GM18907 (cell line): ENCODE data around the gene PEX26.
"Not testable (repeated sequence)": the region's sequence is repeated elsewhere in the genome, so short reads cannot be mapped to it uniquely, and the experiment has no call there.

Experiments used
- ATAC-seq: cut with Tn5 transposase; IDR thresholded peaks from one replicate; pipeline ENCODE4 v1.9.1; 2021; ENCODE audit warnings: mild to moderate bottlenecking, moderate library complexity; ENCODE audit not compliant: unreplicated experiment

Gene PEX26

DNA sequence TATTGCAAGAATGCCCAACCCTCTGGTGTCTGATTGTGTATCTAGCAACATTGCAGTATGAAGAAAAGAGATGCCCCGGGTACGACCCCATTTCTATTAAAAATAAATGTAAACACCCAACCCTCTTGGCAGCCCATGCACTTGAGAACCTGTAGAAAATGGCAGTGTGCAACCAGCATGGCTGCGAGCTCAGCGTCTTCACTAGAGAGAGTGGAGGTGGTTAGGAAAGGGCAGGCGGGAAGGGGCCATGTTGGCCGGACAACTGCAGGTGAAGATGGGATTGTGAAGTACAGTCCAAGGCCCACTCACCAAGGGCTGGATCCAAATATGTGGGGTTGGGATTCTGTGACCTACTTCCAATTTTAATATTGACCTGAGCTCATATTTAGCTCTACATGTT, 15.9 kb downstream of the PEX26 start:
- ATAC-seq = no peak

DNA sequence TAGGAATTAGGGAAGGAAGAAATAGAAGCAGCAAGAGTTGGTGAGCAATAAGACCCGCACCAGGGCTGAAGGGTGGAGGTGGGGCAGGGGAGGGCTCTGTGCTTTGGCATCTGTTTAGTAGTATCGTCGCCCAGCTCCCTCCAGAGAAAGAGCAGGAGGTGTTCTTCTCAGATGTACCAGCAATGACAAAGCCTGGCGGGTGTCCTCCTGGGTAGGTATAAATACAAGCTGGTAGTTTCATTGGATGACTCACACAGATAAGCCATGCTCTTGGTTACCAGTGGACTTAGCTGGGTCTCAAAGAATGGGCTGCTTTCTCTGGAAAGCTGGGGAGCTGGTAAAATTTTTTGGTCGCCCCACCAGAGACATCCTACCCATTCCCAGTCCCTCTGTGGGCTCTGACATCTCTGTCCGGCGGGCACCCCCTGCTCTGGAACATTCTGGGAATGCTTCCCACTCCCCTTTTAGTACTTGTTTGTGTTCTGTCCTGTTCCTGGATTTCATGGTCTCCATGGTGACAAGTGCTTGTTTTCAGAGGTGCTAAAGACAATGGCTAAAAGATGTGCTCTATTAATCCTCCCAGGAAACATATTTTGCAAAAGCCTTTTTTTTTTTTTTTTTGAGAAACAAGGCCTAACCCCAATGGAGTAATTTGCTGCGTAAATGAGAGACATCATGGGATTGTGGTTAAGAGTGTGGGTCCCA, 17.5 kb downstream of the PEX26 start:
- no peak for ATAC-seq

DNA sequence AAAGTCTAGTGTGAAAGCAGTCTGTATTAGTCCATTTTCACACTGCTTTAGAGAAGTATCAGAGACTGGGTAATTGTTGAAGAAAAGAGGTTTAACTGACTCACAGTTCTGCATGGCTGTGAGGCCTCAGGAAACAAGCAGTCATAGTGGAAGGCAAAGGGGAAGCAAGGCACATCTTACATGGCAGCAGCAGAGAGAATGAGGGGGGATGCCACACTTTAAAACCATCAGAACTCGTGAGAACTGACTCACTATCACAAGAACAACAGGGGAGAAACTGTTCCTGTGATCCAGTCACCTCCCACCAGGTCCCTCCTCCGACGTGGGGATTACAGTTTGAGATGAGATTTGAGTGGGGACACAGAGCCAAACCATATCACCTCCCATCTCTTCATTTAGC, 19.0 kb downstream of the PEX26 start:
- no peak for ATAC-seq

DNA sequence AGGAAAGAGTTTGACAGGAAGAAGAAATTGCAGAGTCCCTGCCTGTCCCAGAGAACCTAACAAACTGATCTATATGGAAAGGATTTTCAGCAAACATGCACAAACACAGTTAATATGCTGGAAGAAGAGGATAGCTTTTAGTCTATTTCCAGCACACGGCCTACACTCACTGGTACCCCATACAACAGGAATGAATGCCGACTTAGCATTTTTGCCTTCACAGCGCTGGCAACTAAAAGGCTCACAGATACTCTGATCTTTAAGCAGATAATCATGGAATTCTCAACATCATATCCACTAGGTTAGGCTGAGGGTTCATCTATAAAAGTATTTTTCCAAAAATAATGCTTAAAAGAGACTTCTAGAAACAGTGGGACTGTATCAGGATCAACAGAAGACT, 23.0 kb downstream of the PEX26 start:
- ATAC-seq = no peak

DNA sequence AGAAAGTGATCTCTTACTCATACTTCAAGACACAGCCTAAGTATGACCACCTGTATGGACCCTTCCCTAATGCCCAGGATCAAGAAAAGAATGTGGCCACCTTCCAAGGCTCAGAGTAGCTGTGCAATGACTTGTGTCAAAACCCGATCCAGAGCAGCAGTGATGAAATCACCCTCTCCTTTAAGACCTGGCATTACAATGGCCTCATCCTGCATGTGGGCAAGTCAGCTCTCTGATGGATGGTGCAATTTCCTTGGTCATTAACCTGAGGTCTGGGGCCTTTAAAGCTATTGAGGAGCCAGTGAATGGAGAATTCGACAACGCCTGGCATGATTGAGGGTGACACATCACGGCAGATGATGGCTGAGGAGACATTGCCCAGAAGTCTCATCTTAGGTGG, 23.7 kb downstream of the PEX26 start:
- ATAC-seq = no peak

DNA sequence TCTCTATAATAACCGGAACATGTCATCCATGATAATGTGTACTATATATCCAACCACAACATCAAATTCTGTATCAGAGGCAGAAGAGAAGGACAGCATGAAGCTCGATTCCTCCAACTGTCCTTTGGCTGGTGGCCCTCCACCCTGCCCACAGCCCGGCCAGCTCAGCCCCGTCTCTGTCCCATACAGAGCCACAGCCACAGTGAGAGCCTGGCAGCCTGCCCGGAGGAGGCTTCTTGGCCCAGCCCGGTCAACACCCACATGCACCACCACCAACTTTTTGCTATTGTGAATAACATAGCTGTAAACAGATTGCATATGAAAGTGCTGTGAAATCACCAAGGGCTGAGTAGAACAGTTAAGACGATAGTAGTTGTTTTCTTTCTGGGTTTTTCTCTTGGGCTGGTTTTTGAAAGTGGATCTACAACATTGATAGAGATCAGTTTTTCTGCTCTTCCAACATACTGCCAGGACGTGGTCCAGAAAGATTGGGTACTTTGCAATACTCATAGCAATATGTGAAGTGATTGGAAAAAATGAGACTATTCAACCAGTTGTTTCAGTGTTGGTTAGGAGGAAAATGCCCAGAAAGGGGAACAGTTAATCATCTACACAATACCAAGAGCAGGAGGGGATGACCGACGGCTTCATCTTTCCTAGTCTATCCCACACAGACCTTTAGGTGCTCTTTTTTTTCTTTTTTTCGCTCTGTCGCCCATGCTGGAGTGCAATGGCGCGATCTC, 25.9 kb downstream of the PEX26 start:
- ATAC-seq = peak; percentile 41

DNA sequence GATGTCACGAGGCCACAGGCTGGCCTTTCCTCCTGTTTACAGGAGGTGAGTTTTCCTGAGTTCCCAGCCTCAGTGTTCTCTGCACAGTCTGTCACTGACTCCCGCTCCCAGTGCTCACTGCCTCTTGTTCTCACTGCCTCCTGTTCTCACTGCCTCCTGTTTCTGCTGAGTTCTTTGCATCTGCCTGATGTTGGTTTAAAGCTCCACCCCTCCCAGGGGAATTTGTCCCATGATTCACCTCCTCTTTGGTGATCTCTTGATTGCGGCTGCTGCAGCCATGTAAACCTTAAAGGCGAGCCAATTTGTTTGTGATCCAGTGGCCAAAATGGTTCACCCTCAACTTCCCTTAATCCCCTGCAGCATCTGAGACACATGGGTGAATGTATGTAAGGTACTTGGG, 26.8 kb downstream of the PEX26 start:
- no peak for ATAC-seq

DNA sequence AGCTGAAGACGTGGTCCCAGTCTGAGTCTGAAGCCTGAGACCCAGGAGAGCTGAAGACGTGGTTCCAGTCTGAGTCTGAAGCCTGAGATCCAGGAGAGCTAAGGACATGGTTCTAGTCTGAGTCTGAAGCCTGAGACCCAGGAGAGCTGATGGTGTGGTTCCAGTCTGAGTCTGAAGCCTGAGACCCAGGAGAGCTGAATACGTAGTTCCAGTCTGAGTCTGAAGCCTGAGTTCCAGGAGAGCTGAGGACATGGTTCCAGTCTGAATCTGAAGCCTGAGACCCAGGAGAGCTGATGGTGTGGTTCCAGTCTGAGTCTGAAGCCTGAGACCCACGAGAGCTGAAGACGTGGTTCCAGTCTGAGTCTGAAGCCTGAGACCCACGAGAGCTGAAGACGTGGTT, 28.2 kb downstream of the PEX26 start:
- ATAC-seq = not testable (repeated sequence)

DNA sequence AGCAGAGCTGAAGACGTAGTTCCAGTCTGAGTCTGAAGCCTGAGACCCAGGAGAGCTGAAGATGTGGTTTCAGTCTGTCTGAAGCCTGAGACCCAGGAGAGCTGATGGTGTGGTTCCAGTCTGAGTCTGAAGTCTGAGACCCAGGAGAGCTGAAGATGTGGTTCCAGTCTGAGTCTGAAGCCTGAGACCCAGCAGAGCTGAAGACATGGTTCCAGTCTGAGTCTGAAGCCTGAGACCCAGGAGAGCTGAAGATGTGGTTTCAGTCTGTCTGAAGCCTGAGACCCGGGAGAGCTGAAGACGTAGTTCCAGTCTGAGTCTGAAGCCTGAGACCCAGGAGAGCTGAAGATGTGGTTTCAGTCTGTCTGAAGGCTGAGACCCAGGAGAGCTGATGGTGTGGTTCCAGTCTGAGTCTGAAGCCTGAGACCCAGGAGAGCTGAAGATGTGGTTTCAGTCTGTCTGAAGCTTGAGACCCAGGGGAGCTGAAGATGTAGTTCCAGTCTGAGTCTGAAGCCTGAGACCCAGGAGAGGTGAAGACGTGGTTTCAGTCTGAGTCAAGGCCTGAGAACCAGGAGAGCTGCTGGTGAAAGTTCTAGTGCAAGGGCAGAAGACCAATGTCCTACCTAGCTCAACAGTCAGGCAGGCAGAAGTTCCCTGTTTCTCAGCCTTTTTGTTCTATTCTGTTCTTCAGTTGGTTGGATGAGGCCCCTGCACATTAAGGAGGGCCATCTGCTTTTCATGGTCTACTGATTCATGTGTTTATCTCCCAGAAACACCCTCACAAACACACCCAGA, 29.0 kb downstream of the PEX26 start:
- not testable (repeated sequence) for ATAC-seq

DNA sequence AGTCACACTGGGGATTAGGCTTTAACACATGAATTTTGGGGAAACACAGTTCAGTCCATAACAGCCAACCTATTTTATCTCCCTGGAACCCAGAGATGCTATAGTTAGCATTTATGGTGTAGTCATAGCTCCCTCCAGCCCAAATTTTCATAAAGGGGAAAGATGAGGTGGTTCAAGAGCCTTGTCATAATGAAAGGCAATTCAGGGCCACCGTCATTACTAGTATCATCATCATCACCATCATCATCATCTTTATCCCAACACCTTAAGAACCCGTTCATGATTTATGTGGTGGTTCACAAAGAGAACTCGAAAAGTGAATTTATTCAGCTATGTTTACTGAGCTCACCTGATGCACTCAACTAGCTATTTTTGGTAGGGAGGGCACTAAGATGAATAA, 30.4 kb downstream of the PEX26 start:
- no peak for ATAC-seq

DNA sequence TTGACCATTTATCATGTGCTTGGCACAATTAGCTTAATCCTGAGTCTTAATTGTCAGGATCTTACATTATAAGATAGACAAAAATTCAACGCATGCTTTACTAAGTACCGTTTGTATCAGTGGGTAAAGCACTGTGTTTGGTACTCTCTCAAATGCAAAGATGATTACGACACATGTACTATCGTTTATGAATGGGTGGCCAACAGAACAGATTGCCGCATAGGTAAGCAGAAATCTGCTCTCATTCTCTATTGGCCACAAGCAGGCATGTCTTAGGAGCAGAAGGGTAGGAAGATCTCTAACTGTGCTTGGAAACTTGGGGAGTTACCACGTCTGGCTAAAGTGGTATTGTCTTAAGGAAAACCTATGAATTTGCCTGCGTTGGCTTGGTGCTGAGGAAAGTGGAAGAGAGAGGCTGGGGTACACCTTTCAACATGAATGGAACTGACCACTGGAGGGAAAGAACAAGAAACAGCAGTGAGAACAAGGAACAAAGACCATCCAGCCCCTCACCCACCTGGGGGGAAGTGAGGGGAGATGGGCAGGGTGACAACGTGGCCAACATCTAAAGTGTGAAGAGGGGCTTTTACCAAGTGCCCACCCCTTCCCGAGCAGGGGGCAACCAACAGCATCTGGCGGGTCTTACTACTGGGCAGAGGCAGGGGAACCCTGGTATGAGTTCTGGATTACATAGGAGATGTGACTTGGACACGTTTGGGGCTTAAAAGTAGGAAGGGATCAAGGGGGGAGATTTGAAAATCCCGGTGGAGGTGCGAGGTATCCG, 31.8 kb downstream of the PEX26 start:
- ATAC-seq = no peak

DNA sequence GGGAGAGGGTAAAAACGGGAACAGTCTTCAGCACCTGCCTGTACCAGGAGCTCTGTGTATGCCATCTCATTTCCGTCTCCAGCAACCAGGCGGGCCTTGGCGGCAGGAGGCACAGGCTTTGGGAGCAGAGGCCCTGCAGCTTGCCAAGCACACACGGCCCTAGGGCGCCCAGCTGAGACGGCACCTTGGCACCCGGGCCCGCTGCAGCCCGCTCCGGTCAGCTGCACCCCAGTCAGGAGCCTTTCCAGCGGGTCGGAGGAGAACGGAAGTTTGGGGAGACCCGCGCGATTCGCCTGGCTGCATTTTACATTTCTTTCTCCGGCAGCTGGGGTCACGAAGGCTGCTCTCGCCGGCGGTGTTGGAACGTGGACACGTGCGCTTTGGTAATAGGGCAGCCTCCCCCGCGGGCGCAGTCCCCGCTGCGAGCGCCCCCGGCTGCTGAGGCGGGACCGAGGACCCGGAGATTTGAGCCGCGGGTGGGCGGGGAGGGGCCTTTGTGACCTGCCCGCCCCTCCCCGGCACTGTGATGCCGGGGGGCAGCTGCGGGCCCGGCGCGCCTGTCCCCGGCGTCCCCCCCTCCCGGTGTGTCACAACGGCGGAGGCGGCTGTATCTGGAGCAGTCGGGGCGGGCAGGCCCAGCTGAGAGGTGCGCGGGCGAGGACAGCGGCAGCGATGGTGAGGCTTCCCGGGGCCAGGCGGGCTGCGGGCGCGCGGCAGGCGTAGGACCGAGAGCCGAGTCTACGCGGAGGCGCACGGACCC, 32.6 kb downstream of the PEX26 start, which contains the start of gene TUBA8:
Gene TUBA8, plus strand, starts transcription at position 616 of the 760 bp plus-strand sequence. Its CDS starts 57 bp downstream, at position 673.
- ATAC-seq = peak; percentile 58

DNA sequence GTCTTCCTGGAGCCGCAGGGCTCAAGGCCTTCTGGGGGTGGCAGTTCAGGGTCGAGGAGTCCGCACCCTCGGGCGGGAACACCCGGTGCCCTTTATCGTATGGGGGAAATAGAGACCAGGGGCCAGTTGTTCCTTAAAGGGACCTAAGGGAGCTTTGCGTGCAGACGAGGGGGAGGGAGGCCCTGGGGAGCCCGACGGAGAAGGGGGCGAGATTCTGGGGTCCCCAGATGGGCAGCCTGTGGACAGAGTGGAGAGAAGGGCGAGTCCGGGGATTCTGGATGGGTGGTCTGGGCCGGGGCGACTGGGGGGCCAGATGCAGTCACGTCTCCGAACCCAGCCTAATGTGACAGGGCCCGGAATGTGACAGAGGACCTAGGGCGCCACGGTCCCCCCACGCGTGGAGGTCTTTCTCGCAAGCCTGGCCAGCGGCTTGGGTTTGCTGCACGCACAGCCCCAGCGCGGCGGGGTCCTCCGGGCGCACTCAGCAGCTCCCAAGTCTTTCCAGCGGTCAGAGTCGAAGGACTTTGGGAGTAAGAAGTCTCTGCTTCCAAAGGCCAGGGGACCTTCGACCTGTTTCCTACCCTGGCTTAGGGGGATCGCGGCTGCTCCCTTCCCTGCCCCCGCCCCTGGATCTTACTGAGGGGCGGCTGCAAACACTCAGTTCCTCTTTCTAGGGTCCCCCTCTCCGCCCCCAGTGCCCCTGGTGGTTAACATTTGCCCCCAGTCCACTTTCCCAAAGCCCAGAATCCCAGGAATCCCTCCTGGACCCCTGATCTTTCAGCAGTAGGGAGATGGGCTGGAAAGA, 33.4 kb downstream of the PEX26 start:
- ATAC-seq = no peak

DNA sequence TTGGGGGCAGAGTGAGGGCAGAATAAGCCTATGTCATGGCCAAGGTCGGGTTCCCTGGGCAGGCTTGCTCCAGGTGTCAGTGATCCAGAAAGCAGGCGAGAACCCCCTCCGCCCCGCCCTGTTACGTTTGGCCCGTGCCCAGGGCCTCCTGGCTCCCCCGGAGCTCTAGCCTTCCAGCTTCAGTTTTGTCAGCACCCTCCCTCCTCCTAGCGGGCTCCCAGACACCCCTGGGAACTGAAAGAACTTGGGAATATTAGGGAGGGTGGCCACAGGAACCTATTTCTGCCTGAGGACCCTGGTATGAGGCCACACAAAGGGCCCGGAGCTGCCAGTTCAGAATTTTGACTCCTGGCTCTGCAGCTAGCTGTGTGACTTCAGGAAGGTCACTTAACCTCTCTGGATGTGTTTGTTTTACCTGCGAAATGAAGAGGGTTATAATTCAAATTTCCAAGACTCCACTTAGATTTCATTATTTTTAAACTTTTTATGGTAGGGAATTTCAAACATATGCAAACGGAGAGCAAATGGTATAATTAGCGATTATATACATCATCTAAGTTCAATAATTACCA, 34.1 kb downstream of the PEX26 start:
- no peak for ATAC-seq

DNA sequence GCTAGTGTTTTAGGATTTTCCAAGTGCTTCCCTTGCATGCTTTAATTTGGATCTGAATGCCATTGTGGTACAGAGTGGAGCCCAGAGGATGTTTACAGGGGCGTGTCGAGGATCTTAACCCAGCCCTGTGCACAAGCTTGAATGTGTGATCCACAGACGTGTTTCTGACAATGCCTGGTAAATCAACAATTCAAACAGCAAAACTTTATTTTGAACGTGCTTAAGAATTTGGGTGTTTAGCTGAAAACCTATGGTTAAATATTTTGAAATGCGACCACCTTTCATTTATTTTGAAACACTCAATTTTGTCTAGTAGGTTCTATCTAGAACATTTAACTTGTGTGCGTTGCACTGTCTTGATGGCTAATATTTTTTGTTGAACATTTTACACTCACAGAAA, 34.6 kb downstream of the PEX26 start:
- ATAC-seq = no peak

DNA sequence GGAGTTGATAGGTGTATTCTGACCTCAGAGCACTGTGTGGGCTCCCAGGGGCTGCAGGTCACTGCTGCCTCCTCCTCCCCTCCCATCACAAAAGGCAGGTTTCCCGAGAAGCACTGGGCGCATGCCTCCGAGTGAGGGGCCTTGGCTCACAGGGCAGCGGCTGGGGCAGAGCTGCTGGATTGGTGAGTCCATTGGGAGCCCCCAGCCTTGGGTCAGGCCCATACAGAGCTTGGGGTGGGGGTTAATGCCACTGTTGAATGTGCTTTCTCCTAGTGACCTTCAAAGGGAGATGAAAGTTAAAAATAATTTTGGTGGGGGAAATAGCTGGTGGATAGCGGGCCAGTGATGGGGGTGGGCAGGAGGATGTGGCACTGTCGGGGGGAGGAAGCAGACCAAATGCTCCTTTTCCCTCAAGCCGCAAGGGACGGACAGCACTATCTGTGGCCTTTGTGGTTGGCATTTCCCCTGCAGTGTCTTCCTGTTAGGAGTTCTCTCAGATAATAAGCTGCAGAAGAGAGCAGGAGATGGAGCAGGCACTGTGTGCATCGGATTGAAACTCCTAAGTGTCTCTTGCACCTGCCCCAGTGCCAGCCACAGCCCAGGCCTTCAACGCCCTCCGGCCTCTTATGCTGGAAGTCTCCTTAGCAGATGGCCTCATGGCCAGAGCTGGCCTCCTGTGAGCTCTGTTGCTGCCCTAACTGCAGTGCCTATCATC, 36.0 kb downstream of the PEX26 start:
- ATAC-seq = no peak

DNA sequence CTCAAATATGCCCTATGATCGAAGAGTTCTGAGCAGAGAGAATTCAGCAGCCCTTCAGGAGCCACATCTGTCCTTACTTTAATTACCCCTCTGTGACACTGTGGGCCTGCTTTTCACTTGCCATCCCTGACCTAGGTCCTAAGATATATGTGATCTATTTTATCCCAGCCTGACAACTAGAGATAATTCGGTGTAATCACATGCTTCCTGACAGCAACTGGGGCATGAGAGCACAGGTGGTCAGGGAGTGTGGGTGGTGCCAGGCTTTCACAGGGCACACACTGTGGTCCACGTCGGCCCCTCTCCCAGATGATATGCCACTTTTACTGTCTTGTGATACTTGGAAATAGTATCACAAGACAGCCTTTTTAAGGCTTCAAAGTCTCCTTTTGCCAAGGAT, 36.7 kb downstream of the PEX26 start:
- ATAC-seq = no peak

DNA sequence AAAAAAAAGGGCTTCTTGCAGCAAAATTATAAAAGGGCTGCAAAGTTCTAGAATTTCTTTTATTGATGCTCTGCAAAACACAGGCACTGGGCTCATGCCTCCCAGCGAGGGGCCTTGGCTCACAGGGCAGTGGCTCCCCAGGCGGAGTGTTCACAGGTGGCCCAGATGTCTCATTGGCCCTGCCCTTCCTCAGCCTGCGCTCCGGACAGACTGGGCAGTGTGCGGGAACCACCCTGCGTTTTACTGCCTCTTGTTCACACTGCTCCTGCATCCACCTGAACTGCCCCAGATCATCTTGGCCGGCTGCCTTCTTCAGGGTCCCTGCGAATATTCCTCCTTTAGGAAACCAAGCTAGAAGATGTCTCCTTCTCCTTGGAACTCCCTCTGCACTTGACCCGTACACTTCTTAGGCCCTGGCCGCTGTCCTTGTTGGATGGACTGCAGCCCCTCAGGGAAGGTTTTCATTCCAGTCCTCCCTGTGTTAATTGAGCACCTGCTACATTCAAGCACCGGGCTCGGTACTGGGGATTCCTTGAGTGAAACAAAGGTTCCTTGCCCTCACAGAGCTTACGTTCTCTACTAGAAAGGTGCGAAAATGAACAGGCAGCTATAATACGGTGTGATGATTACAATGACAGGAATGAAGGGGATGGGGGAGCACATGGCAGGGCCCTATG, 37.3 kb downstream of the PEX26 start:
- no peak for ATAC-seq
